Activated CD8-positive, alpha-beta memory T cell treated with anti-CD3 and anti-CD28 coated beads for 36 hours (primary cell): ENCODE results near the gene CCDC148. TPM values are rescaled to one million over a fixed set of nuclear protein-coding genes. Genes with fewer than 3 reads are reported as not detected.
"Not testable (repeated sequence)": the region's sequence is repeated elsewhere in the genome, so short reads cannot be mapped to it uniquely, and the experiment has no call there.

ENCODE experiments used
- CTCF ChIA-PET: fragments of 350-600 bp; sonication (Branson Sonifier 250); formaldehyde crosslinking; loops from one replicate; lab custom pipeline; 2021; ENCODE audit warnings: antibody characterized with exemption; lab: Charles Lee
- POLR2A ChIA-PET: fragments of 350-600 bp; sonication (Branson Sonifier 250); formaldehyde crosslinking; loops from one replicate; lab custom pipeline; 2021; ENCODE audit warnings: antibody characterized with exemption; lab: Charles Lee
- total RNA-seq, 2 experiments: library from RNA; stranded (reverse); gene quantifications; one replicate each; pipeline ENCODE4 v1.2.3, GENCODE V29; 2021

Gene CCDC148
- total RNA-seq, 2 experiments from 2014 or later: not detected

DNA sequence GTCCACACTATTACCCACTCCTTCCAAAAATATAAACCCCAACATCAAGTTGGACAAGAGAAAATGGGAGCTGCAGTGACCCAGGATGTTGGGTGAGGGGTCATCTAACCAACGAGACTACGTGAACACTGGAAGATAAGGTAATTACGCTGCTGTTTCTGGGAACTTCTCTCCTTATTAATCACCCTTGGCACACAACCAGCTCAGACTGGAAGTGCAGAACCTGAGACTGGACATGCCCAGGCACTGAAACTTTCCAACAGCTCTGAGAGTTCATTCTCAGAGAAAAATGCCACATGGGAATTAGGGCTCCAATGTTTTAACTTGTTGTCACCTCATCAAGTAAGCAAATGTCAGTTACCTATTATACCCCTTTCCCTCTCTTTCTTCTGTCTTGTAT is 135.3 kb downstream of the CCDC148 start:
- CTCF ChIA-PET: no interaction called here
- POLR2A ChIA-PET: no interaction called here

DNA sequence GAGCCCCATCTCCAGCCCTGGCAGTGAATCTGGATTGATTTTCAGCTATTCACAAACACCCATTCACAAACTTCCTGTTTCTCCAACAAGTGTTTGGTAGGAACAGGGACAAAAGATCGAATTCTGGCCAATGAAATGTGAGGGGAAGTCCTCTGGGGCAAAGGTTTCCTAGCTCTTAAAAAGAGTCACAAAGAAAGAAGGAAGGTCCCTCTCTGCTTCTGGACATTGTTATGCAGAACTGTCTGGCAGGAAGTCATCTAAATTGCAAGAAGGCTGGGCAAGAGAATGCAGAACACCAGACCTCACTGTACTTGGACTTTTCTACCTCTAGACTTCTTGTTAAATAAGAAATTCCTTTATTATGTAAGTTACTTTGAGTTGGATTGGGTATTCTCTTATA is 137.3 kb downstream of the CCDC148 start:
- CTCF ChIA-PET: no interaction called here
- POLR2A ChIA-PET: no interaction called here

DNA sequence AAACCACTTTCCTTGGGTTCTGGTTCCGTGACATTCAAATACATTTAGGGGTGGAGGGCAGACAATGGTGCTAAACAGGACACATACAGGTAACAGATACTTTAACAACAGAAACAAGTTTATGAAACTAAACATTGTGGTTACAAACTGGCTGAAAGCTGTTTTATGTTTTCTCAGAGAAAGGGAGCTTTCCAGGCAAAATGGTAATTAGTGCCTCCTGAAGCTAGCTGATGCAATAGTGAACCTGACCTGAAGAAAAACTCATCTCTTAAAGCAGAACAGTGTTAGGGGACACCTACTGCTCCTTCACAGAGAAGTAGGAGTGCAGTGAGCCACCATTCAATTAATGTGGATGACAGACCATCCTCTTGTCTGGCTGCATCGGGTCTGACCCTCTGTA is 138.9 kb downstream of the CCDC148 start:
- ChIA-PET POLR2A (no interaction called here), CTCF (no interaction called here)

DNA sequence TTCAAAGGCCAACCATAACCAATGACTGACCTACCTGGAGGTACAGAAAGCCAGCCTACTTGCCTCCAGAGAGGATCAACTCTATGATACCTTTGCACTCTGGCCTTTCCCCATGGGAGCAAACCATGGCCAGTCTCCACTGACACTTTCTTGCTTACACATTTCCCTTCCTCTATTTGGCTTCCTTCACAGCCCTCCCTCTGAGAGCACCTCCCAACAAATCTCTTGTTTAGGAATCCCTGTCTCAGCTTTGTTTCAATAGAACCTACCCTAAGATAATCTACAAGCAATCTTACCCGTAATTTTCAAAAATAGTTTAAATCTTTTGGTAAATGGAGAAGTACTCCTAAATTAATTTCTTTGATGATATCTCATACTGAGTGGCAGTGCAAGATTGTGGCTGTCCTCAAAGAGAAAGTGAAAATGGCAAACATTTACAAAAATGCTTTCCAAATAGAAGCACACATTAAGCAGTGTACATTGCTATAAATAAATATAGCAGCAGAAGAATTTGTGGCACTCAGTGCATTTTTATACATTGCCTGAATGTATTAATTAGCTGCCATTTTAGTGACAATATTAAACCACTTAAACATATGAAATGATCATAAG is 140.6 kb downstream of the CCDC148 start:
- CTCF ChIA-PET: no interaction called here
- POLR2A ChIA-PET: no interaction called here

DNA sequence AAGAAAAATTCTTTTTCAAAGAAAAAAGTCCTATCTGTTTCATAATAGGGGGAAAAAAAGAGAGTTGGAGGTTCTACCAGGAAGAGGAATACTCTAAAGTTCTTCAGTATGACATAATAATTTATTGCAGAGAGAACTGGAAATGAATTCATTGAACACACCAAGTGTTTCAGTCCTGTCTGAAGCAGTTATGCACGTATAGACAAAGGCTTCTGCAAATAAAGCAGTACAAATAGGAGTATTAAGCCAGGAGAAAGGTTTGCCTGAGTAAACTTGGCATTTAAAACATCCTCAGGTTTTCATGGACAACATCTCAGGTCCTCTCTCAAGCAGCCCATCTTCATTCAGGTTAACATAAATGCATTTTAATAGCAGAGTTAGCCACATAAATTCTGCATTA is 141.6 kb downstream of the CCDC148 start:
- ChIA-PET CTCF (no interaction called here), POLR2A (no interaction called here)

DNA sequence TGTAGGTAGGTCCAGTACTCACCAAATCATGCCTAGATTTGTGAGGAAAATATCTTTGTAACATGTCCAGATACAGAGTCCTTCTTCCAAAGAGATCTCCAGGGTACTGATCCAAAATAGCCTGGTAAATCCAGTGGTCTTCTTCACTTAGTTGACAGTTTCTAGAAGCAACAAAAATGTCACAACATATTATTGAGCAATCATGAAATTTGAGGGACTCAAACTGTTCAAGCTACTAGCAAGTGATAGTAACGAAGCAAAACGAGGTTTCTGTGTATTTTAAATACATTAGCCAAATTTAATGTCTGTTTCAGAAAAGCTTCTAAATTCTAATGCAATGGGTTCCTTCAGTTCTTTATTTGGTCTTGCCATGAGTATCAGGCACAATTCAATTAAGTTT is 142.8 kb downstream of the CCDC148 start:
- ChIA-PET POLR2A (no interaction called here), CTCF (no interaction called here)

DNA sequence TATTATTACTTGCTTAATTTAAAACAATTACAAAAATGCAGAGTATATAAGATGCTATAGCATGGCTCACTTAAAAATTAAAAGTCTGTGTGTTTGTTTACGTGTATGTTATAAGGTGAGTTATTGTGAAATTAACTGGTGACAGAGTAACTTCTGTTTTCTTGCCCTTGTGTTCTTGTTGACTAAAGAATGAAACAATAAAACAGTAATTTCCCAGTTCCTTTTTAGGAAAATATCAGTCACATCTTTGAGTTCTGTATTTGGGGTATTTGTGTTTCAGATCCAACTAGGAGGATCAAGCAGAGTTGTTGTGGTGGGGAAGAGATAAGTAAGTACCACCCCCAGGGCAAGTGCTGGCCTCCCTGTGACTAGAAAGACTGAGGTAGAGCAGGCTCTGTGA is 143.6 kb downstream of the CCDC148 start:
- ChIA-PET CTCF (no interaction called here), POLR2A (no interaction called here)

DNA sequence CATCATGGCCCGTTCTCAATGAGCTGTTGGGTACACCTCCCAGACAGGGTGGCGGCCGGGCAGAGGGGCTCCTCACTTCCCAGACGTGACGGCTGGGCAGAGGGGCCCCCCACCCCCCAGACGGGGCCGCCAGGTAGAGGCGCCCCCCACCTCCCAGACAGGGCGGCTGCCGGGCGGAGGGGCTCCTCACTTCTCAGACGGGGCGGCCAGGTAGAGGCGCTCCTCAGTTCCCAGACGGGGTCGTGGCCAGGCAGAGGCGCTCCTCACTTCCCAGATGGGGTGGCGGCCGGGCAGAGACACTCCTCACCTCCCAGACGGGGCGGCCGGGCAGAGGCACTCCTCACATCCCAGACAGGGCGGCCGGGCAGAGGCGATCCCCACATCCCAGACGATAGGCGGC is 146.1 kb downstream of the CCDC148 start:
- CTCF ChIA-PET, POLR2A ChIA-PET: not testable (repeated sequence)

- POLR2A ChIA-PET: no interaction called here
- CTCF ChIA-PET: interaction anchor here (0.6 kb wide), 1 partner anchor 360 kb away, joined by 3 read pairs; no protein-coding TSS in a partner anchor
Measured at GRCh38 chr2:158305501-158305900, 151.1 kb downstream of the CCDC148 start.

DNA sequence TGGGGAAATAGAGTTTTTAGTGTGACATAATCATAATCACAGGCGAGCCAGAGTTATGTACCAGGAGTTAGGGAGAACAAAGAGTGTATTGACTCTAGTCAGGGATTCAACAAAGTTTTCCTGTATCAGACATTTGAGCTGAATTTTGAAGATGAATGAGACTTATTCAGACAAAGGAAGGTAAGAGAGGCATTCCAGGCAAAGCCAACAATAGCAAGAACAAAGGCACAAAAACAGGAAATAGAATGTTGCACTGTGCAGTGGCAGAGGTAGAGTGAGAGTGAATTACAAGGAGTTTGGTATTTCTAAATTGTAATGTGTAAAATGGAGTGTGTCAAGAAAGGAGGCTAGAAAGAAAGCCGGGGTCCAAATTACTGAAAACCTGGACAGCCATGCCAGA is 156.2 kb downstream of the CCDC148 start:
- ChIA-PET POLR2A (no interaction called here), CTCF (no interaction called here)

- CTCF ChIA-PET: no interaction called here
- POLR2A ChIA-PET: no interaction called here
Measured at GRCh38 chr2:158297606-158298005, 158.9 kb downstream of the CCDC148 start.

DNA sequence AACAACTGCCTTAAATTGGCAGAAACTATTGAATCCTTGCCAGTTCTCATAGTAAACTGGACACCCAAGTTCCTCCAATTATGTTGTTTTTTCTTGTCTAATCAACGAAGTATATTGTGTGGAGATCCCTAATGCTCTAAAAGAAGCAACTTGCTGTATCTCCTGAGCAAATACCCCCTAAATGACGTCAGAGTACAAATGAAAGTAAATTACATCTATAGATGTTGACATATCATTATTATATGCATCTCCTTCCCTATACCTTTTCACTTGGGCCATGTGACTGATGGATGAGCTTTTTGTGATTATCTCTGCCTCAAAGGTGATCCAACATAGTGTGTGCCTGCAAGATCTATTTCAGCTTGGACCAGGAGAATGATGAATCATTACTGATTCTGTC is 159.4 kb downstream of the CCDC148 start:
- CTCF ChIA-PET: no interaction called here
- POLR2A ChIA-PET: no interaction called here

DNA sequence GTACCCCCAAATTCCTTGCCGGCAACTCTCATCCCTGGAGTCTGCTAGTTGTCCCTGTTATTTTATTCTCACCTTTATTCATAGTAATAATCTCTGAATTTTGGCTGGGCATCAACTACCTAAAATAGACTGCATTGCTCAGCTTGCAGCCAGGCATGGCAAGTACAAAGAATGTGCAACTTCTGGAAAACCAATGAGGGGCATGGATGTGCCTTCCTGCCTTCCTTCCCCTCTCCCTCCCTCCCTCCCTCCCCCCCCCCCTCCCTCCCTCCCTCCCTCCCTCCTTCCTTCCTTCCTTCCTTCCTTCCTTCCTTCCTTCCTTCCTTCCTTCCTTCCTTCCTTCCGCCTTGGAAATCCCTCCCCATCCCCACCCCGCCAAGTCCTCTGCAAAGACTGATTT is 162.8 kb downstream of the CCDC148 start:
- ChIA-PET CTCF (no interaction called here), POLR2A (no interaction called here)

- CTCF ChIA-PET: no interaction called here
- POLR2A ChIA-PET: no interaction called here
Measured at GRCh38 chr2:158291544-158292180, 164.9 kb downstream of the CCDC148 start.

DNA sequence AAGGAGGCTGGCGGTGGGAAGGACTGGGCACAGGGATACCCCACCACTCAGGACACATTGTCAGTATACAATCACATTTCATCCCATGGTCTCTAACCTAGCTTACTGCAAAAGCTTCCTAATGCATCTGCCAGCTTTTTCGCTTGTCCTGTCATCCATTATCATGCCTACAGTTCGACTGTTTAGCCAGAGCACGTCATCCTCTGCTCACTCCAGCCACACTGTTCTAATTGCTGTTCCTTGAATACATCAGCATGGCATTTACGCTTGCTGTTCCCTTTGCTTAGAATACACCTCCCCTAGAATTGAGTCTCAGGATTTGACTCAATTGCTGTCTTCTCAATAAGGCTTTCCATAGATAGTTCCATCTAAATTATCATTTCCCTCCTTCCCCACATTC is 166.3 kb downstream of the CCDC148 start:
- POLR2A ChIA-PET: no interaction called here
- CTCF ChIA-PET: no interaction called here

GRCh38 chr2:158276619-158277471 is 179.7 kb downstream of the CCDC148 start:
- ChIA-PET POLR2A (no interaction called here), CTCF (no interaction called here)

GRCh38 chr2:158273791-158274190 is 182.8 kb downstream of the CCDC148 start:
- POLR2A ChIA-PET: no interaction called here
- CTCF ChIA-PET: no interaction called here

- ChIA-PET CTCF (no interaction called here), POLR2A (no interaction called here)
Measured at GRCh38 chr2:158270536-158270935, 186.0 kb downstream of the CCDC148 start.

GRCh38 chr2:158269143-158269542 is 187.4 kb downstream of the CCDC148 start:
- ChIA-PET CTCF (no interaction called here), POLR2A (no interaction called here)

DNA sequence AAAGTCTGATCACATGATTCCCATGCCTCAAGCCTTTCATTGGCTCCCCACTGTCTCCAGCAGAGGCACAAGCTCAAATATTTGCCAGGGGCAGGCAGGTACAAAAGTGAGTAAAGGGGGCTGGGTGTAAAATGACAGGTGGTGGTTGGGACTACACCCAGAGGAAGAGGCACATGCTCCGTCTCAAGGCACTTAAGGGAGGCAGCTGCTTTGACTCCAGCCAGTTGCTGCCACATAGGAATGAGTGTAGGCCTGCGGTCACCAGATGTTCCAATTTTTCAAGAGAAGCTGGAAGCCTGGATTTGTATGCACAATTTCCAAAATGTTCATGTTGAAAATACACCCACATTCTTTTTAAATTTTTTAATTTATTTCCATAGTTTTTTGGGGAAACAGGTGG is 190.4 kb downstream of the CCDC148 start:
- ChIA-PET POLR2A (no interaction called here), CTCF (no interaction called here)

- POLR2A ChIA-PET: no interaction called here
- CTCF ChIA-PET: no interaction called here
Measured at GRCh38 chr2:158255257-158255656, 201.3 kb downstream of the CCDC148 start.
